HG02759 (cell line): Measurements from ENCODE around the gene SCUBE1.

ENCODE experiments used
- ATAC-seq: cut with Tn5 transposase; IDR thresholded peaks from one replicate; pipeline ENCODE4 v1.9.1; 2021; ENCODE audit warnings: mild to moderate bottlenecking, moderate library complexity; ENCODE audit not compliant: unreplicated experiment

The SCUBE1 gene

DNA sequence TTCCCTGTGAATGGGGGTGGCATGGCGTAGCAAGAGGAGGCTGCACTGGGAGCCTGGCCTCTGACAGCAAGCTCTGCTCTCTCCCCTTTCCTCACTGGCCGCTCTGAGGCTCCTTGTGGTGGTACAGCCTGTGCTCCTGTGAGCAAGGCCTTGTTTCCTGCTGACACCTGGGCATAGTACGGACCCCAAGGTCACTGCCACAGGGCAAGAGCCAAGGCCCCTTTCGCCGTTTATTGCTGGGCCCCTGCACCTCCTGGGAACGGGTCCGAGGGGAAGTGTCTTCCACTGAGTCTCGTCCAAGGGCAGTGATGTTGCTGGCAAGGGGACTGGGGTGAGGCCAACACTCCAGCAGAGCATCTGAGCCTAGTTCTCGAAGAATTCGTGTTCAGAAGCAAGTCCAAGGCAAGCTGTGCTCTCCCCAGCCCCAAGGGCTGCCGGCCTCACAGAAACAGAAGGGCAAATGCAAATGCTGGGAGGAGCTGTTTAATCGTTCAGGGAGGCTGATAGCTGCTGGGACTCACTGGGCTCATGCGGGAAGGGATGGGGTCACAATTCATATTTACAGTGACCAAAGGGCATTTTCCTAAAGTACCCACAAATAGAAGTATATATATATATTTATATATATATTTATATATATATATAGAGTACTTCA, 140.3 kb downstream of the SCUBE1 start:
- ATAC-seq, result no peak

GRCh38 chr22:43202326-43202725, 140.8 kb downstream of the SCUBE1 start:
- no peak for ATAC-seq

DNA sequence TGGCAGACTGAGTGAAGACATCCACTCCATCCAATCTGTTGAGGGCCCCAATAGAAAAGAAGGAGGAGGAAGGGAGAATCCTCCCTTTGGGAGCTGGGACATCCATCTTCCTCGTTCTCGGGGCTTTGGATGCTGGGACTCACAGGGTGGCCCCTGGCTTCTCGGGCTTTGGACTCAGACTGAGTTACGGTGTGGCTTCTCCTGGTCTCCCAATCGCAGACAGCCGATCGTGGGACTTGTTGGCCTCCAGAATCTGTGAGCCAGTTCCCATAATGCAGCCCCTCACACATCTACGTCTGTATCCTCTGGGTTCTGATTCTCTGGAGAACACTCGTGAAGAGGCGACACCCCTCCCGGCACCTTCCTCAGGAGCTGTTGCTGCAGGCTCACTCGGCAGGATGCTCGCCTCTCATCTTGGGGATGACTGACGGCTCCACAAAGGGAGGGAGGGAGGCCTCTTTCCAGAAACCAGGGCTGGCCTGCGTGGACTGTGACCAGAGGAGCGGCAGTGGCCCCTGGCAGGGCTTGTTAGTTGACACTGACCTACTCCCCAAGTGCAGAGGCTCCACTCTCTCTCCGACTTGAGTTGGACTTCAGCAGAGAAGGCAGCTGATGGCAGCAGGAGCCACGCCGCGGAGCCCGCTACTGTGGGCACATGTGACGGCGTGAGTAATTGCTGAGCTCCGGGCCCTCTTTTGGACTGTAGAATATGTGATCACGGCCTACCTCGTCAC, 141.5 kb downstream of the SCUBE1 start:
- no peak for ATAC-seq

DNA sequence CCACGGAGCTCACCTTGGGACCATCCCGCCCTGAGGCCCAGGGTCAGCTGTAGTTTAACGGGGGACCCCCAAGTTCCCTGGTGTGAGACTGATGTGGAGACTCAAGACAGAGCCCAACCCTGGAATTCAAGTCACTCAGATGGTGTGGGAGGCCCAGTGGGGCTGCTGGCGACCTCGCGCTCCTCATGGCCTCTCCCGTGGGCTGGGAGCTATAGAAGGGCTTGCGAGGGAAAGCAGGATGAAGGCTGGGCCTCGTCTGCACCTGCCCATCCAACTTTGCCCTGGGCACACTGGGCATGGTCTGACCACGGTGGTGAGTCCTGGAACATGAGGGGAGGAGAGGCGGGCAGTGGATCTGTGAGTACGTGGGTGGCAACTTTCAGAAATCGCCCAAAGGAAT, 142.6 kb downstream of the SCUBE1 start:
- no peak for ATAC-seq

DNA sequence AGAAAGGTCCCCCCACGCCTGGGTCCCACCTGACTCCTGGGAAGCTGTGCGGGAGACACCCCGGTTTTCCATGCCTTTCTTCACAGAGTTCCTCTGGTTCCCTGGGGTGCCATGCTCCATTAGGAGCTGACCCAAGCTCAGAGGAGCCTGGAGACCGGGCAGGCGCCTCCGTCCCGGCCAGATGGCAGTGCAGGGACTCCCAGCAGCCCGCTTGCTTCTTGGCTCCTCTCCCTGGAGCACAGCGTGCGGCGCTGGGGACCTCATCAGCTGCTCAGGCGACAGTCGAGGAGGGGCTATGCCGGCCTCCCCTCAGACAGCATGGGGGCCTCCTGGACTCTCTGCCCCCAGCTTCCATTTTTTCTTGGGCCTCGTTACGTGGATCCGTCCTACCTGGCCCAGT, 143.1 kb downstream of the SCUBE1 start:
- ATAC-seq, result no peak

- no peak for ATAC-seq
These were observed 143.6 kb downstream of the SCUBE1 start for GRCh38 chr22:43199541-43199940.

DNA sequence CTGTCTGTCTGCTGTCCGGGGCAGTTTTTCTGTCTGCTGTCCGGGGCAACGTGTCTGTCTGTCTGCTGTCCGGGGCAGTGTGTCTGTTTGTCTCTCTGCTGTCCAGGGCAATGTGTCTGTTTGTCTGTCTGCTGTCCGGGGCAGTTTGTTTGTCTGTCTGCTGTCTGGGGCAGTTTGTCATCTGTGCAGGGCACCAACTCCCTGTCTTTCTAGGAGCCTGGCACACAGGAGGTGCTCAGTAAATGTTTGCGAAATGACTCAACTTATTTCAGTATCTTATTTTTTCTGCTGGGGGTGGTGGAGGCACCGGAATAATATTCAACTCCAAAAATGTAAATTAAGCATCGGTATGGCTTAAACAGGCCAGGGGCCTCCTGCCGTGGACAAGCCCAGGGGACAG, 144.2 kb downstream of the SCUBE1 start:
- no peak for ATAC-seq

DNA sequence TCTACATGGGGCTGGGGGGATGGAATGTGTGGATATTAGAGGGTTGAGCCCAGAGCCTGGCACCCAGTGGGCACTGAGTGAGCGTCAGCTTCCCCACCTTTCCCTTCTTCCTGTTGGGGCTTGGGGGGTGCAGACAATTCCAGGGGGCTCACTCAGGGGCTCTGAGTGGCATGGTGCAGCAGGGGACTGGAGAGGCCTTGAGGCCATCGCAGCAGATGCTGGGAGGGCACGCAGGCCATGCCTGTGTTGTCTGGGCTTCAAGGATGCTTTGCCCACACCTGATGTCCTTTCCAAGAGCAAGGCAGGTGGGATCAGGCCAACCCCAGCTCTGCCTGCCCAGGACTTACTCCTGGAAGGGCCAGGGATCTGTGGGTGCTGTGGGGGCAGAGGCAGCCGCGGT, 145.0 kb downstream of the SCUBE1 start:
- no peak for ATAC-seq

GRCh38 chr22:43197271-43197941, 145.8 kb downstream of the SCUBE1 start:
- no peak for ATAC-seq

GRCh38 chr22:43191831-43192230, 151.3 kb downstream of the SCUBE1 start:
- ATAC-seq, result no peak

DNA sequence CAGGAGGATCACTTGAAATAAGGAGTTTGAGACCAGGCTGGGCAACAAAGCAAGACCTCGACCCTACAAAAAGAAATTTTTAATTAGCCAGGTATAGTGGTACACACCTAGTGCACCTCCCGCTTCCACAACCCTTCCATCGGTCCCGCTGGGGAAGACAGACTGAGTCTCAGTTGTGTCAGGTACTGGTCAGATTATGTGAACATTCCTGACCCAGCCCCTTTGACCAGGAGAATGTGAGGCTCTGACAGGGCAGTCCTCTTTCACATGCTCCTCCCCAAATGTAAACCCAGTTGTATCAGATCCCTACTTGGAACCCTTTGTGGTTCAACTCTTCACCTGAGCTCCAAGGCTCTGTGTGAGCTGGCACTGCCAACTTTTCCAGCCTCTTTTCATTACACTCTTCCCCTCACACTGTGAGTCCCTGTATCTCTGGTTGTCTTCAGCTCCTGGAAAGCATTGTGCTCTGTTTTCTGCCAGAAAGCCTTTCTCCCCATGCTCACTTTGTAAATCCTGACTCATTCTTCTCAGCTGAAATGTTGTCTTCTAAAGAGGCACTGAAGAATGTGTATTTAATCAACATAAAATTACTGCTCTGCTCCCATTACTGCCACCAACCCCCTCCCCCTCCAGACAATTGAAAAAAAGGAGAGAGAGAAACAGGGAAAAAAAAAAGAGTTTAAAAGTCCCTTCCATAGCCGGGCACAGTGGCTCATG, 154.2 kb downstream of the SCUBE1 start:
- no peak for ATAC-seq

DNA sequence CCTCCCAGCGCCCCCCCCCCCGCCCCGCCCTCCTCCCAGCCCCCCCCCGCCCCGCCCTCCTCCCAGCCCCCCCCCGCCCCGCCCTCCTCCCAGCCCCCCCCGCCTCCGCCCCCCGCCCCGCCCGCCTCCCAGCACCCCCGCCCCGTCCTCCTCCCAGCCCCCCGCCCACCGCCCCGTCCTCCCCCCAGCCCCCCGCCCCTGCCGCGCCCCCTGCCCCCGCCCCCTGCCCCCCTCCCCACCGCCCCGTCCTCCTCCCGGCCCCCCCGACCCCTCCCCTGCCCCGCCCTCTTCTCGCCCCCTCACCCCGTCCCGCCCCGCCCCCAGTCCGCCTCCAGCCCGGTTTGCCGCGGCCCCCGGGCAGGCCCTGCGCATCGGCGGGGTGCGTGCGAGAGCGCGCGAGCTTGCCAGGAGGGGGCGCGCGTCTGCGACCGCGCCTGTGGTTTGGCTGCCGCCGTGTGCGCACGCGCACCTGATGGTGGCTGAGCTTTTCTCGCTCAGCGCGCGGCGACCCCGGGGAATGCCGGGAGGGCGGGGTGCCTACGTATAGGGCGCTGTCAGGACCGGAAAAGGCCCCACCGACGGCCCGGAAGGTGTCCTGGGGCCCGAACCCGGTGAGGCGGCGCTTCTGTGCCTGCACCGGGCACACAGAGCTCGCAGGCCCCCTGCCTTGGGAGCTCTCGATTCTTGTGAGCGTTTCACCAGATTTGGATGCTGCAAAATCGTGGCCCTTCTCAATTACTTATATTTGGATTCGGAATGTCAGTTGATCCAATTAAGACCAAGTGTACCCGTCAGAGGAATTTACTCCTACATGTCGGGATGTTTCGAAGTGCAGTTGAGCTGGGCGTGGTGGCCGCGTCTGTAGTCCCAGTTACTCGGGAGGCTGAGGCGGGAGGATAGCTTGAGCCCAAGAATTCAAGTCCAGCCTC, 155.7 kb downstream of the SCUBE1 start:
- peak; percentile 90 for ATAC-seq

DNA sequence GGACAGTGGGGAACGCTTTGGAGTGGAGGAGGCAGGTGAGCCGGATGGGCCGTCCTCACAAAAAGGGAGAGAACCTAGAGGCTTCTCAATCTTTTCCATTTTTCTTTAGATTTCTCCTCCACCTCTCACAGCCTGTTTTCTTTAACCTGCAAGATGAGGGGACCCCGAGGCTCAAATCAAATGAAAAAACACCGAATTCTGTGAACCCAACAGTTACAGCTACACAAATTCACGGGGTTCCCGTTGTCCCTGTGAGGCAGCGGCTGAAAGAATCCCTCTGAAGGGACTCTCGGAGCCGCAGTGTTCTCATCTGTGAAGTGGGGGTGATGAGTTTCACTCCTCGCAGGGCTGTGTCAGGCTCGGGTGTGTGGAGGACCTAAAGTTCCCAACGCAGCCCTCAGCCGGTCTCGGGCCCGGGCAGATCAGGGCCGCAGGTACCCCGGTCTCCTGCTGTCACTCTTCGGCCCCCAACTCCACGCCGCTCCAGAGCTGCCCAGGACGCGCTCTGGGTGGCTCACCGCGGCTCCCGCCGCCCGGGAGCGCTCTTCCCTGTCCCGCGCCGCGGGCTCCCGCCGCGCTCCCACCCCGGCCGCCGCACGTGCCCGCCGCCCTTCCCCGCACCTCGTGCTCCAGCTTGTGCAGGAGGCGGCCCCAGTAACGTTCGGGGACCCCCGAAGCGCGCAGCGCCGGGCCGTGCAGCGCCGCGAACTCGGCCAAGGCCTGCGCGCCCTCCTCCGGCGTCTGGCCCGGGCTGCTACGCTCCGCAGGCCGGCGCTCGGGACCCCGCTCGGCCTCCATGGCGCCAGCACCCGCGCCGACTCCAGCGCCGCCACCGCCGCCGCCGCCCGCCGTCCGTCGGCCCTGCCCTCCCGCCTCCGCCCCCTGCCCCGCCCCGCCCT, 156.7 kb downstream of the SCUBE1 start, which contains the start of gene TTLL12:
TSS of gene TTLL12 (minus strand) at position 863 of the 899 bp plus-strand sequence. CDS start at position 798, 65 bp downstream.
- ATAC-seq, result peak; percentile 46

GRCh38 chr22:43185860-43186261, 157.3 kb downstream of the SCUBE1 start:
- ATAC-seq, result no peak

- no peak for ATAC-seq
These were observed 159.5 kb downstream of the SCUBE1 start for GRCh38 chr22:43183496-43184277.

DNA sequence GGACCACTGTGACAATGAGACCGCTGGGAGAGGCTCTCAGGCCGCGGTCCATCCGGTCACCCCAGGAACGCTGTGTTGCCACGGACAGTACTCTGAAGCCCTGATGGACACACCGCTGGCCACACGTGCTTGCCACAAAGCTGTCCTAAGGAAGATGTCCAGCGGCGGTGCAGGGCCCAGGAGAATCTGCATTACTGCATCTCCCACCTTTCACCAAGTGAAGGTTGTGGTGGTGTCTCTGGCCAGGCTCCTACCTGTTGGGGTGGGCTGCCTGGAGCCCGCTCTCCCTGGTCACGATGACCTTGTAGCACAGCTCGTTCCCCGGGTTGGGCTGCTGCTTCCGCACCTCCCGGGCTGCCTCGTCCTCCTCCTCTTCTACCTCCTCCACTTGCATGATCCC, 160.4 kb downstream of the SCUBE1 start:
- ATAC-seq, result no peak

- ATAC-seq, result no peak
These were observed 161.1 kb downstream of the SCUBE1 start for GRCh38 chr22:43182118-43182517.

- no peak for ATAC-seq
These were observed 161.7 kb downstream of the SCUBE1 start for GRCh38 chr22:43181321-43182076.
